Gastroesophageal sphincter (tissue), 4 donors: ENCODE data around the gene MAGEC2. TPM values are rescaled to one million over a fixed set of nuclear protein-coding genes. Genes with fewer than 3 reads are reported as not detected.
A peak's percentile ranks its signal among the peaks of the same experiment; 100 is the strongest.

Experiments
- ATAC-seq: fragments of 150-250 bp; one replicate; pipeline ENCODE4 v1.9.1; 2016; ENCODE audit warnings: mild to moderate bottlenecking, moderate library complexity
- H3K27ac ChIP-seq, 4 donors: fragments of 200-600 bp; sonication (generic) in 3 of 4; 1 replicate in 3 of 4; 2 replicates in 1 of 4; pipeline ENCODE4 v1.5.1; 2016 to 2019
- H3K27me3 ChIP-seq: fragments of 200-600 bp; sonication (generic); one replicate; pipeline ENCODE4 v1.5.1; 2019
- H3K36me3 ChIP-seq, 2 donors: fragments of 200-600 bp; sonication (generic); one replicate each; pipeline ENCODE4 v1.5.1; 2019; ENCODE audit warnings: control low read depth in 1 of 2
- H3K4me1 ChIP-seq, 3 donors: fragments of 200-600 bp; sonication (generic); 1 replicate in 2 of 3; 2 replicates in 1 of 3; pipeline ENCODE4 v1.5.1; 2016 to 2019; ENCODE audit warnings: control low read depth in 2 of 3
- H3K4me3 ChIP-seq, 2 donors: fragments of 200-600 bp; sonication (generic); one replicate each; pipeline ENCODE4 v1.5.1; 2019; ENCODE audit warnings: mild to moderate bottlenecking in 1 of 2, moderate library complexity in 1 of 2
- H3K9me3 ChIP-seq, 3 donors: fragments of 200-600 bp; sonication (generic); one replicate each; pipeline ENCODE4 v1.5.1; 2017 to 2019; ENCODE audit warnings: control low read depth in 2 of 3
- EP300 ChIP-seq: sonication (generic); formaldehyde crosslinking; IDR thresholded peaks from one replicate; pipeline ENCODE4 v1.6.1; 2017; ENCODE audit warnings: antibody characterized with exemption, mild to moderate bottlenecking
- POLR2A ChIP-seq, 2 donors: fragments of 450-650 bp; IDR thresholded peaks; one replicate each; pipeline ENCODE4 v1.6.1; 2017; ENCODE audit warnings: antibody characterized with exemption in 2 of 2, mild to moderate bottlenecking in 2 of 2, moderate library complexity in 1 of 2
- POLR2AphosphoS5 ChIP-seq: sonication (generic); formaldehyde crosslinking; IDR thresholded peaks from one replicate; pipeline ENCODE4 v1.6.1; 2017; ENCODE audit warnings: antibody characterized with exemption
- WGBS, 2 donors: methylation state at CpG; one replicate each; pipeline ENCODE4 v1.1.5; 2018; ENCODE audit warnings: low coverage in 1 of 2; 5-methylcytosine and 5-hydroxymethylcytosine counted together
- total RNA-seq, 4 donors: library from RNA; depleted of rRNA; stranded (reverse); fragments of >200 nt; gene quantifications; one replicate each; pipeline ENCODE4 v1.1.0, GENCODE V29; 2016
- TF ChIP-seq, protein P1 (sequence below), 4 experiments: fragments of 200-600 bp in 2 of 4; fragments of 450-650 bp in 2 of 4; sonication (generic) in 1 of 4; IDR thresholded peaks; one replicate each; pipeline ENCODE4 v1.5.1; 2017 to 2019; ENCODE audit warnings: antibody characterized with exemption in 4 of 4, mild to moderate bottlenecking in 2 of 4, moderate library complexity in 2 of 4

Gene MAGEC2
- not detected for total RNA-seq

GRCh38 chrX:142204522-142205433 lies at the start of gene MAGEC2:
Gene MAGEC2, minus strand, starts transcription at chrX:142205290. Its CDS starts 1,303 bp downstream, at chrX:142203987.
- TF ChIP-seq EP300 (no peak), POLR2AphosphoS5 (no peak), POLR2A (IDR thresholded peaks at IDR 0.05) (no peak)
- TF ChIP-seq, protein P1, sequence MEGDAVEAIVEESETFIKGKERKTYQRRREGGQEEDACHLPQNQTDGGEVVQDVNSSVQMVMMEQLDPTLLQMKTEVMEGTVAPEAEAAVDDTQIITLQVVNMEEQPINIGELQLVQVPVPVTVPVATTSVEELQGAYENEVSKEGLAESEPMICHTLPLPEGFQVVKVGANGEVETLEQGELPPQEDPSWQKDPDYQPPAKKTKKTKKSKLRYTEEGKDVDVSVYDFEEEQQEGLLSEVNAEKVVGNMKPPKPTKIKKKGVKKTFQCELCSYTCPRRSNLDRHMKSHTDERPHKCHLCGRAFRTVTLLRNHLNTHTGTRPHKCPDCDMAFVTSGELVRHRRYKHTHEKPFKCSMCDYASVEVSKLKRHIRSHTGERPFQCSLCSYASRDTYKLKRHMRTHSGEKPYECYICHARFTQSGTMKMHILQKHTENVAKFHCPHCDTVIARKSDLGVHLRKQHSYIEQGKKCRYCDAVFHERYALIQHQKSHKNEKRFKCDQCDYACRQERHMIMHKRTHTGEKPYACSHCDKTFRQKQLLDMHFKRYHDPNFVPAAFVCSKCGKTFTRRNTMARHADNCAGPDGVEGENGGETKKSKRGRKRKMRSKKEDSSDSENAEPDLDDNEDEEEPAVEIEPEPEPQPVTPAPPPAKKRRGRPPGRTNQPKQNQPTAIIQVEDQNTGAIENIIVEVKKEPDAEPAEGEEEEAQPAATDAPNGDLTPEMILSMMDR (IDR thresholded peaks at IDR 0.05): no peak
- H3K27me3 ChIP-seq: no peaks in the 10 kb centered on the region
- no peak within 1 kb of the TSS for H3K4me3 ChIP-seq
- H3K4me1 ChIP-seq: no peaks in the 10 kb centered on the region
- H3K36me3 ChIP-seq: no peaks in the 10 kb centered on the region
- 100% methylated on average over 4 of the region's 28 CpGs; no CpG with 5 or more reads in 1 of the 2 donors for WGBS, 2 donors
- no peak for ATAC-seq
- no peak within 1 kb of the TSS for H3K27ac ChIP-seq
- no peaks in the 10 kb centered on the region for H3K9me3 ChIP-seq

- Histone ChIP-seq H3K36me3 (no peaks in the 10 kb centered on the region), H3K27ac (no peak overlapping the region), H3K27me3 (no peaks in the 10 kb centered on the region), H3K4me1 (no peaks in the 10 kb centered on the region), H3K9me3 (no peaks in the 10 kb centered on the region), H3K4me3 (no peak overlapping the region)
- no peak for TF ChIP-seq POLR2A (IDR thresholded peaks at IDR 0.05)
- no peak for TF ChIP-seq POLR2AphosphoS5
- WGBS, 2 donors: 32 to 54% methylated on average over 4 of the region's 4 CpGs
- peak; percentile 52 for ATAC-seq
These were observed 46.6 kb upstream of the MAGEC2 start for GRCh38 chrX:142251680-142252079.

DNA sequence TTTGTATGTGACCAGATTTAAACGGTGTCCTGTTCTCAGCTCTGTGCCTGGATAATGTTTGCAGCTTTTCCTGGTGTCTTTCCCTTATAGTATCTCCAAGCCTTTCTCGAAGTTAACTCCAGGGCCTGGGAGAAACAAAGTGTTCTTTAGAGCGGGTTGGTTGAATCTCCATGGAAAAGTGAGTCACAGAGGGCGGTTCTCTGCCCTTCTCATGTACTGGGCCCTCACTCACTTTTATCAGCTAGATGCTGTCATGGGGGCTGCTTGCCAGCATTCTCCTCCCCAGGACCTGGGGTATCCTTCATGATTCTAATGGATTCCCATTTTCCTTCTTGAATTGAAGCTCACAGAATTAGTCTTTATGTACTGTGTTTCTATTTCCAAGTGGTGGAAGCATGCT lies 46.1 kb upstream of the MAGEC2 start:
- TF ChIP-seq POLR2AphosphoS5: no peak
- TF ChIP-seq, protein P1 (IDR thresholded peaks at IDR 0.05): no peak
- no peak for TF ChIP-seq EP300
- TF ChIP-seq POLR2A (IDR thresholded peaks at IDR 0.05): no peak
- no peaks in the 10 kb centered on the region for H3K27me3 ChIP-seq
- ATAC-seq: peak; percentile 14
- no peaks in the 10 kb centered on the region for H3K9me3 ChIP-seq
- 40% methylated on average over 2 of the region's 4 CpGs; no CpG with 5 or more reads in 1 of the 2 donors for WGBS, 2 donors
- H3K27ac ChIP-seq: no peak overlapping the region
- H3K4me1 ChIP-seq: no peaks in the 10 kb centered on the region
- no peaks in the 10 kb centered on the region for H3K36me3 ChIP-seq
- no peak overlapping the region for H3K4me3 ChIP-seq

GRCh38 chrX:142250502-142250901 lies 45.4 kb upstream of the MAGEC2 start:
- WGBS, 2 donors: 80% methylated on average over 2 of the region's 4 CpGs; no CpG with 5 or more reads in 1 of the 2 donors
- H3K4me3 ChIP-seq: no peak overlapping the region
- no peaks in the 10 kb centered on the region for H3K27me3 ChIP-seq
- H3K9me3 ChIP-seq: no peaks in the 10 kb centered on the region
- peak; percentile 28 for ATAC-seq
- no peaks in the 10 kb centered on the region for H3K36me3 ChIP-seq
- H3K27ac ChIP-seq: no peak overlapping the region
- TF ChIP-seq POLR2A (IDR thresholded peaks at IDR 0.05): no peak
- TF ChIP-seq EP300: no peak
- TF ChIP-seq, protein P1 (IDR thresholded peaks at IDR 0.05): no peak
- no peak for TF ChIP-seq POLR2AphosphoS5
- no peaks in the 10 kb centered on the region for H3K4me1 ChIP-seq

GRCh38 chrX:142249721-142250120 lies 44.6 kb upstream of the MAGEC2 start:
- TF ChIP-seq, protein P1 (IDR thresholded peaks at IDR 0.05): no peak
- TF ChIP-seq EP300 (no peak), POLR2A (IDR thresholded peaks at IDR 0.05) (no peak), POLR2AphosphoS5 (no peak)
- H3K4me3 ChIP-seq: no peak overlapping the region
- no peaks in the 10 kb centered on the region for H3K36me3 ChIP-seq
- H3K4me1 ChIP-seq: no peaks in the 10 kb centered on the region
- H3K9me3 ChIP-seq: no peaks in the 10 kb centered on the region
- no peak overlapping the region for H3K27ac ChIP-seq
- ATAC-seq: no peak
- H3K27me3 ChIP-seq: no peaks in the 10 kb centered on the region
- WGBS, 2 donors: 35% methylated on average over 4 of the region's 5 CpGs; no CpG with 5 or more reads in 1 of the 2 donors
